Transverse colon (tissue), 4 donors: Measurements from ENCODE around the gene MYO16. TPM values are rescaled to one million over a fixed set of nuclear protein-coding genes. Genes with fewer than 3 reads are reported as not detected.

Source experiments
- DNase-seq: peaks from one replicate; pipeline ENCODE4 v3.0.0-alpha.2; 2019
- H3K27ac ChIP-seq, 4 donors: fragments of 200-600 bp; sonication (generic); 2 replicates each; pipeline ENCODE4 v1.5.1; 2016 to 2018; ENCODE audit warnings: inconsistent platforms in 4 of 4
- H3K27me3 ChIP-seq: fragments of 200-600 bp; sonication (generic); 2 replicates; pipeline ENCODE4 v1.5.1; 2017; ENCODE audit warnings: inconsistent platforms
- H3K36me3 ChIP-seq, 4 donors: fragments of 200-600 bp; sonication (generic); 2 replicates each; pipeline ENCODE4 v1.5.1; 2017 to 2019; ENCODE audit warnings: inconsistent platforms in 4 of 4
- H3K4me1 ChIP-seq, 4 donors: fragments of 200-600 bp; sonication (generic); 2 replicates each; pipeline ENCODE4 v1.5.1; 2017 to 2020; ENCODE audit warnings: inconsistent platforms in 4 of 4
- H3K4me3 ChIP-seq, 4 donors: fragments of 200-600 bp; sonication (generic); 1 replicate in 1 of 4; 2 replicates in 3 of 4; pipeline versions ENCODE4 v1.5.1 to v1.6.1; 2017 to 2019; ENCODE audit warnings: inconsistent platforms in 4 of 4
- H3K9me3 ChIP-seq, 2 donors: fragments of 200-600 bp; sonication (generic); 2 replicates each; pipeline ENCODE4 v1.5.1; 2017 to 2019; ENCODE audit warnings: inconsistent platforms in 2 of 2
- EP300 ChIP-seq: sonication (generic); formaldehyde crosslinking; IDR thresholded peaks from one replicate; pipeline ENCODE4 v1.6.1; 2017; ENCODE audit warnings: antibody characterized with exemption, low read depth
- POLR2A ChIP-seq: fragments of 450-650 bp; IDR thresholded peaks from one replicate; pipeline ENCODE4 v1.6.1; 2016; ENCODE audit warnings: antibody characterized with exemption, mild to moderate bottlenecking, moderate library complexity
- POLR2AphosphoS5 ChIP-seq, 3 donors: sonication (generic); formaldehyde crosslinking; IDR thresholded peaks; one replicate each; pipeline ENCODE4 v1.6.1; 2016; ENCODE audit warnings: antibody characterized with exemption in 3 of 3
- WGBS, 2 donors: methylation state at CpG; one replicate each; pipeline ENCODE4 v1.1.5; 2018; ENCODE audit warnings: low coverage in 1 of 2; 5-methylcytosine and 5-hydroxymethylcytosine counted together
- in situ Hi-C, 4 donors: fragments of 200-750 bp; cut with MboI; loops; one replicate each; pipeline versions ENCODE4 v1.15.0 to v1.15.1; 2017; ENCODE audit warnings: low sequenced_read_pairs in 3 of 4, low pct_ligation_motif_present in 1 of 4, low pct_unique_long_range_greater_than_20kb in 1 of 4
- intact Hi-C: fragments of 100-400 bp; cut with DNase I; formaldehyde crosslinking; loops from one replicate; pipeline ENCODE4 v1.15.1; 2023; ENCODE audit warnings: low total_unique reads
- total RNA-seq, 4 donors: library from RNA; depleted of rRNA; stranded (reverse); fragments of >200 nt; gene quantifications; one replicate each; pipeline ENCODE4 v1.1.0, GENCODE V29; 2016
- TF ChIP-seq, protein P1 (sequence below), 5 experiments: fragments of 200-600 bp in 3 of 5; fragments of 450-650 bp in 2 of 5; sonication (generic) in 3 of 5; IDR thresholded peaks; 1 replicate in 2 of 5; 2 replicates in 3 of 5; pipeline ENCODE4 v1.5.1; 2016 to 2017; ENCODE audit warnings: antibody characterized with exemption in 5 of 5, inconsistent platforms in 3 of 5, mild to moderate bottlenecking in 2 of 5, moderate library complexity in 1 of 5

The MYO16 gene
- total RNA-seq, 4 donors from 2014 or later, result under 0.01 to 3.4 TPM; not detected in 2

DNA sequence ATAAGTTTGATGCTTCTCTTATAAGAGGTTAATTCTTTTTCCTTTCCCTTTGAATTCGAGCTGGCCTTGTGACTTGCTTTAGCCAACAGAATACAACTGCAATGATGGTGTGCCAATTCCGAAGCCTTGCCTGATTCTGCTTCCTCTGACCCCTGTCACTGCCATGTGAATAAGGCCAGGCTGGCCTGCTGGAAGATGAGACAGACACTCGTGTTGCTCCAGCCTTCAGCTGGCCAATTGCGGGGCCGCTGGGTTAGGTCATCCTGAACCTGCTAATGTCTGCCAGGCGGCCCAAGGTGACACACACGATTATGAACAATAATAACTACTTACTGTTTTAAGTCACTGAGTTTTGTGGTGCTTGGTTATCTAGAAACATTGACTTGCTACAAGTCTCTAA lies 352.0 kb downstream of the MYO16 start:
- intact Hi-C loops, result no loop called here
- no peak for TF ChIP-seq EP300
- no peak for TF ChIP-seq POLR2AphosphoS5 (IDR thresholded peaks at IDR 0.05)
- no peak for TF ChIP-seq POLR2A
- TF ChIP-seq, protein P1, sequence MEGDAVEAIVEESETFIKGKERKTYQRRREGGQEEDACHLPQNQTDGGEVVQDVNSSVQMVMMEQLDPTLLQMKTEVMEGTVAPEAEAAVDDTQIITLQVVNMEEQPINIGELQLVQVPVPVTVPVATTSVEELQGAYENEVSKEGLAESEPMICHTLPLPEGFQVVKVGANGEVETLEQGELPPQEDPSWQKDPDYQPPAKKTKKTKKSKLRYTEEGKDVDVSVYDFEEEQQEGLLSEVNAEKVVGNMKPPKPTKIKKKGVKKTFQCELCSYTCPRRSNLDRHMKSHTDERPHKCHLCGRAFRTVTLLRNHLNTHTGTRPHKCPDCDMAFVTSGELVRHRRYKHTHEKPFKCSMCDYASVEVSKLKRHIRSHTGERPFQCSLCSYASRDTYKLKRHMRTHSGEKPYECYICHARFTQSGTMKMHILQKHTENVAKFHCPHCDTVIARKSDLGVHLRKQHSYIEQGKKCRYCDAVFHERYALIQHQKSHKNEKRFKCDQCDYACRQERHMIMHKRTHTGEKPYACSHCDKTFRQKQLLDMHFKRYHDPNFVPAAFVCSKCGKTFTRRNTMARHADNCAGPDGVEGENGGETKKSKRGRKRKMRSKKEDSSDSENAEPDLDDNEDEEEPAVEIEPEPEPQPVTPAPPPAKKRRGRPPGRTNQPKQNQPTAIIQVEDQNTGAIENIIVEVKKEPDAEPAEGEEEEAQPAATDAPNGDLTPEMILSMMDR (IDR thresholded peaks at IDR 0.05), result no peak
- DNase-seq, result no peak
- H3K4me1 ChIP-seq, result no peaks in the 10 kb centered on the region
- H3K27ac ChIP-seq, result no peak overlapping the region
- no peaks in the 10 kb centered on the region for H3K9me3 ChIP-seq
- no peaks in the 10 kb centered on the region for H3K36me3 ChIP-seq
- in situ Hi-C loops, result no loop called here
- 76 to 80% methylated on average over 7 of the region's 7 CpGs for WGBS, 2 donors
- no peaks in the 10 kb centered on the region for H3K27me3 ChIP-seq
- no peak overlapping the region for H3K4me3 ChIP-seq

DNA sequence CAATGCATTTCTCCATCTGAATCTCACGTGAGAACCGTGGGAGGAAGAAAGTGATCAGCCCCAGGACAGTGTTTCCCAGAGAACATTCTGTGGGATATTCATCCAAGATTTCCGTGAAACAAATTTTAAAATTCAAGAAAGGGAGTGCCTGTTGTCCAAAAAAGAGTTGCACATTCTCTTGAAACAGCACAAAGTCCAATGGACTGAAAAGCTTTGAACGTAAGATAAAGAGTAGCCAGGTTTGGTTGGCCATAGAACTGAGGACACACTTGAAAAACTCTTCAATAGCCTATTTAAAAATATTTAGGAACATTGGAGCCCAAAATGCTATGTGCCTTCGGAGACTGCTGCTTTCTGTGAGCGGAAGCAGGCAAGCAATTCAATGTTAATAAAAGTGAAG lies 353.9 kb downstream of the MYO16 start:
- Histone ChIP-seq H3K27ac (no peak overlapping the region), H3K9me3 (no peaks in the 10 kb centered on the region), H3K4me3 (no peak overlapping the region), H3K27me3 (no peaks in the 10 kb centered on the region), H3K4me1 (no peaks in the 10 kb centered on the region), H3K36me3 (no peaks in the 10 kb centered on the region)
- WGBS, 2 donors, result 76 to 77% methylated on average over 5 to 6 of the region's 6 CpGs
- TF ChIP-seq, protein P1 (IDR thresholded peaks at IDR 0.05), result no peak
- TF ChIP-seq POLR2A (no peak), EP300 (no peak), POLR2AphosphoS5 (IDR thresholded peaks at IDR 0.05) (no peak)
- no peak for DNase-seq
- in situ Hi-C loops (no loop called here), intact Hi-C loops (no loop called here)

DNA sequence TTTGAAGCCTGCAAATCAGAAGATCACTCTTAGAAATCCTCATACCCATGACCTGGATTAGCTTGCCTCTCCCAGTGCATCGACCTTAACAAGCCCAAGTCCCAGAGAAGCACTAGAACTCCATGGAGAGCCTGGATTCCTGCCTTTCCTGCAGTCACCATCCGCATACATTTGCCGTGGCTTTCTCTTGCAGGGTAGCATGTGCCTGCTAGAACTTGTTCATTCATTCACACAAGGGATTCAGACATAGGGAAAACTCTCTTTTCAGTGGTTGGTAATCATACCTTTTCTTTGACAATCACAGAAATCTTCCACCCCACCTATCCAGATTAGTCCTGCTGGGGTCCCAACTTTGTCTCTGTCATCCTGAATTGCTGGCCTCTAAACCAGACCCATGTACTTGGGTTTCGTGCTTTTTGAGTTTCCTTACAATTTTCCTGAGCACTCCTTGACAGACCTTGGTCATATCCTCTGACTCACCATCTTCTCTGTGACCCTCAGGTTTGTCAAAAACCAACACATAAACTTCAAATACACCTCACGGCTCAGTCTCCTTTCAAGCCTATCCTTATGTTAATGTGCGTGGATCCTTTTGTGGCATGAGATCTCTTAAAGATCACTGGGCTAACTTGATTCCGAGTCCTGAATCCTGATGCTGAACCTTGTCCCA lies 355.0 kb downstream of the MYO16 start:
- DNase-seq, result no peak
- Histone ChIP-seq H3K4me1 (no peaks in the 10 kb centered on the region), H3K36me3 (no peaks in the 10 kb centered on the region), H3K27ac (no peak overlapping the region), H3K9me3 (no peaks in the 10 kb centered on the region), H3K4me3 (no peak overlapping the region), H3K27me3 (no peaks in the 10 kb centered on the region)
- WGBS, 2 donors, result 81 to 84% methylated on average over 7 of the region's 7 CpGs
- intact Hi-C loops (no loop called here), in situ Hi-C loops (no loop called here)
- TF ChIP-seq, protein P1 (IDR thresholded peaks at IDR 0.05), result no peak
- TF ChIP-seq EP300, result no peak
- TF ChIP-seq POLR2A, result no peak
- TF ChIP-seq POLR2AphosphoS5 (IDR thresholded peaks at IDR 0.05), result no peak

DNA sequence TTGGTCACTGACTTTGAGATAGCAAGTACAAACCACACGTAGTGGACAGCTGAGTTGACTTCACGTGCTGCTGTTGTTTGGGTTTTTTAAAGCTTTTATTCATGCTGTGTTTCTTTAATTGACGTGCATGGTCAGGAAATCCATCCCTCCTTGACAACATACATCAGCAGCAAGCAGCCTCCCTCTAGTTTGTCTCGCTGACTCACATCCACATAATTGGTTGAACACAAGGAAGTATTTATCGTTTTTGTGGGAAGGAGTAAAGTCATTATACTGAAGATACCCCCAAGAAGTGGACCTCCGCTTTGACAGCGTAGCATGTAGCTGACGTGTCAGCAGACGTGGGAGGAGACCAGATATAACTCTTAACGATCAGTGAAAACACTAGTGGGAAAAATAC lies 355.8 kb downstream of the MYO16 start:
- Histone ChIP-seq H3K4me1 (no peaks in the 10 kb centered on the region), H3K9me3 (no peaks in the 10 kb centered on the region), H3K4me3 (no peak overlapping the region), H3K27ac (no peak overlapping the region), H3K36me3 (no peaks in the 10 kb centered on the region), H3K27me3 (no peaks in the 10 kb centered on the region)
- intact Hi-C loops (no loop called here), in situ Hi-C loops (no loop called here)
- TF ChIP-seq EP300 (no peak), POLR2AphosphoS5 (IDR thresholded peaks at IDR 0.05) (no peak), POLR2A (no peak)
- TF ChIP-seq, protein P1 (IDR thresholded peaks at IDR 0.05), result no peak
- DNase-seq, result no peak
- WGBS, 2 donors, result 88 to 91% methylated on average over 10 of the region's 10 CpGs
